Small intestine (tissue), 16 donors: Measurements from ENCODE around the gene RICTOR. TPM values are rescaled to one million over a fixed set of nuclear protein-coding genes. Genes with fewer than 3 reads are reported as not detected.

Experiments
- DNase-seq, 2 donors: peaks; one replicate each; pipeline versions ENCODE4 v3.0.0 to v3.0.0-alpha.2; 2013
- FAIRE-seq: peaks from 2 replicates; lab custom pipeline; 2012; peaks lifted over from hg19 to GRCh38; lab: Jason Lieb, UNC
- H3K27ac ChIP-seq, 3 donors: one replicate each; pipeline ENCODE4 v1.5.1; 2013; ENCODE audit warnings: low read length in 2 of 3, mild to moderate bottlenecking in 2 of 3, control low read depth in 1 of 3, inconsistent platforms in 1 of 3, low read depth in 1 of 3, moderate library complexity in 1 of 3
- H3K27me3 ChIP-seq, 3 donors: one replicate each; pipeline ENCODE4 v1.6.1; 2013; ENCODE audit warnings: low read length in 3 of 3, inconsistent platforms in 1 of 3; ENCODE audit not compliant: control insufficient read depth in 3 of 3, insufficient read depth in 3 of 3
- H3K36me3 ChIP-seq, 3 donors: one replicate each; pipeline ENCODE4 v1.6.1; 2013; ENCODE audit warnings: low read length in 3 of 3, inconsistent platforms in 1 of 3, low read depth in 1 of 3, mild to moderate bottlenecking in 1 of 3, moderate library complexity in 1 of 3; ENCODE audit not compliant: control insufficient read depth in 3 of 3, insufficient read depth in 2 of 3
- H3K4me1 ChIP-seq, 3 donors: one replicate each; pipeline ENCODE4 v1.6.1; 2013; ENCODE audit warnings: low read length in 2 of 3, inconsistent platforms in 1 of 3, low read depth in 1 of 3, mild to moderate bottlenecking in 1 of 3, moderate library complexity in 1 of 3; ENCODE audit not compliant: control insufficient read depth in 3 of 3, insufficient read depth in 2 of 3
- H3K4me3 ChIP-seq, 3 donors: one replicate each; pipeline ENCODE4 v1.5.1; 2013; ENCODE audit warnings: low read length in 3 of 3, control low read depth in 1 of 3, inconsistent platforms in 1 of 3, low read depth in 1 of 3, mild to moderate bottlenecking in 1 of 3, moderate library complexity in 1 of 3
- H3K9me3 ChIP-seq, 2 donors: one replicate each; pipeline ENCODE4 v1.6.1; 2013; ENCODE audit warnings: low read depth in 1 of 2, low read length in 1 of 2; ENCODE audit not compliant: control insufficient read depth in 2 of 2, insufficient read depth in 1 of 2
- WGBS, 3 donors: extraction: QIAGEN DNeasy Blood & Tissue Kit; methylation state at CpG; one replicate each; pipeline ENCODE4 v1.1.7; 2013; 5-methylcytosine and 5-hydroxymethylcytosine counted together
- long read RNA-seq, 10 donors: transcript quantifications; one replicate each; lab custom pipeline, GENCODE V29; 2026
- polyA plus RNA-seq, 4 donors: library from polyadenylated mRNA; stranded (reverse) in 3 of 4; unstranded in 1 of 4; fragments of 200-250 nt in 3 of 4; fragments of 120-200 nt in 1 of 4; gene quantifications; one replicate each; pipeline versions ENCODE4 v1.2.1 to v1.2.3, GENCODE V29; 2013
- donor health status: healthy with polysubstance abuse.
- donor health status: control.
- donor health status: control.
- donor health status: Bipolar disorder and iron deficiency.
- donor health status: healthy.

Gene RICTOR
- 10 to 100 TPM in 1 of 4 donors, 1 to 10 TPM in 3; 2.4 to 20.2 (median 3.3) TPM for polyA plus RNA-seq
- long read RNA-seq, donor 1, result 0 reads
- long read RNA-seq, donor 2, result 0 reads
- long read RNA-seq, donor 3, partial matches to known transcripts, result 0 of 1 reads
- long read RNA-seq, donor 3, other reads (novel, unspliced or antisense), result 0 of 1 reads
- long read RNA-seq, donor 4, result 0 reads
- long read RNA-seq, donor 5, partial matches to known transcripts, result 0 of 1 reads
- long read RNA-seq, donor 5, other reads (novel, unspliced or antisense), result 0 of 1 reads
- long read RNA-seq, donor 6, partial matches to known transcripts, result 0 of 1 reads
- long read RNA-seq, donor 6, other reads (novel, unspliced or antisense), result 0 of 1 reads
- long read RNA-seq, donor 7, result 0 reads
- long read RNA-seq, donor 8, result 0 reads
- long read RNA-seq, donor 9, result 0 reads
- long read RNA-seq, donor 10, result 0 reads

- Histone ChIP-seq H3K36me3 (no peaks in the 10 kb centered on the region), H3K4me1 (no peaks in the 10 kb centered on the region), H3K27ac (peak within 1 kb of the TSS; percentile 88 to 100 (median 99)), H3K4me3 (peak within 1 kb of the TSS; percentile 88 to 99 (median 94)), H3K27me3 (no peaks in the 10 kb centered on the region), H3K9me3 (no peaks in the 10 kb centered on the region)
- WGBS, 3 donors, result 0 to 1% (median 1%) methylated on average over 57 to 94 of the region's 94 CpGs
- DNase-seq (peak; percentile 84 to 95), FAIRE-seq (no peak)
These were observed at the start of gene RICTOR for GRCh38 chr5:39074017-39074814. RICTOR (minus strand) TSS chr5:39074399; CDS start chr5:39074377, 22 bp downstream.

GRCh38 chr5:39121922-39122321 lies 47.7 kb upstream of the RICTOR start:
- Histone ChIP-seq H3K4me3 (no peak overlapping the region), H3K36me3 (peaks cover 0 to 3% (median 0%) of the 10 kb centered on the region in 3 donors), H3K4me1 (no peaks in the 10 kb centered on the region), H3K27ac (no peak overlapping the region), H3K9me3 (no peaks in the 10 kb centered on the region), H3K27me3 (no peaks in the 10 kb centered on the region)
- 62 to 80% (median 78%) methylated on average over 2 of the region's 2 CpGs for WGBS, 3 donors
- FAIRE-seq (no peak), DNase-seq (no peak)

DNA sequence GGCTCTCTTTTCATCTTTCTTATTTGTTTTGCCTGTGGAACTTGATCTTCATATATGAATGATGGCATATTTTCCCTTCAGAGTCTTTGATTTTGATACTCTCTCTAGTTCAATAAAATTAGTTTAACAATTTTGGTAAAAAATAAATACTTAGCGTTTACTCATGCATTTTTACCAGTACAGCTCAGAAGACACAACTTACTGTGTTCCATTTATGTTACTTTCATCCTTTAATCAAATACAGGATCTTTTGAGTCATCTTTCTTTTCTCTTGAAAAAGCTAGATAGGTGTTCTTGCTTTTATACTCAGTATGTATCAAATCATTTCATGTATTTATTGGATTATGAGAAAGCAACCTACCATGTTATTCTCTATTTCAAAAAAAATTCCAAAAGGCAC lies 47.1 kb upstream of the RICTOR start:
- 61 to 72% (median 69%) methylated on average over 1 of the region's 1 CpG for WGBS, 3 donors
- no peak overlapping the region for H3K4me3 ChIP-seq
- FAIRE-seq (no peak), DNase-seq (no peak)
- H3K36me3 ChIP-seq, result peaks cover 0 to 3% (median 0%) of the 10 kb centered on the region in 3 donors
- no peaks in the 10 kb centered on the region for H3K27me3 ChIP-seq
- no peaks in the 10 kb centered on the region for H3K4me1 ChIP-seq
- no peak overlapping the region for H3K27ac ChIP-seq
- no peaks in the 10 kb centered on the region for H3K9me3 ChIP-seq

- H3K27ac ChIP-seq, result no peak overlapping the region
- FAIRE-seq (no peak), DNase-seq (no peak)
- H3K27me3 ChIP-seq, result no peaks in the 10 kb centered on the region
- no peaks in the 10 kb centered on the region for H3K4me1 ChIP-seq
- H3K36me3 ChIP-seq, result peaks cover 0 to 3% (median 0%) of the 10 kb centered on the region in 3 donors
- no peaks in the 10 kb centered on the region for H3K9me3 ChIP-seq
- 75 to 81% (median 79%) methylated on average over 1 of the region's 1 CpG for WGBS, 3 donors
- H3K4me3 ChIP-seq, result no peak overlapping the region
These were observed 45.8 kb upstream of the RICTOR start for GRCh38 chr5:39120052-39120420.

- DNase-seq (no peak), FAIRE-seq (no peak)
- H3K4me1 ChIP-seq, result no peaks in the 10 kb centered on the region
These were observed 45.3 kb upstream of the RICTOR start for GRCh38 chr5:39119404-39120051.

DNA sequence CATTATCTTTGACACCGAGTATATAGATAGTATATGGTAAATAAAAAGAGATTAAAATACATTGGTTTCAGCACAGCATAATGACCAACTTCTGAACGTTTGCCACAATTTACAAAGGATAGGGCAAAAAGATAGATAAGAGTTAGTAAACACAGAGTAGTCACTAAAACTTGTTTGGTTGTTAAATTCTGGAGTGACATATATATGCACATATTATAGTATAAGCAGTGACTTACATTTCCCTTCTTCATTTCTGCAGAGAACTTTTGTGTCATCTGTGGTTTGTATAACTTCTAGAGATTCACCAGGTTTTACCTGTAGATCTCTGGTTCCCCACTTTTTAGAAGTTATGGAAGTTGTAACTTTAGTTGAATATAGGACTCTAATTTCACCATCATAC lies 44.4 kb upstream of the RICTOR start:
- H3K27me3 ChIP-seq, result no peaks in the 10 kb centered on the region
- H3K27ac ChIP-seq, result no peak overlapping the region
- no peak for FAIRE-seq
- DNase-seq, result no peak
- no peak overlapping the region for H3K4me3 ChIP-seq
- peaks cover 0 to 3% (median 0%) of the 10 kb centered on the region in 3 donors for H3K36me3 ChIP-seq
- WGBS, 3 donors, result 22 to 50% (median 43%) methylated on average over 2 of the region's 2 CpGs
- no peaks in the 10 kb centered on the region for H3K4me1 ChIP-seq
- H3K9me3 ChIP-seq, result no peaks in the 10 kb centered on the region

More at GRCh38 chr5:39119404-39120051, 45.3 kb upstream of the RICTOR start:
- WGBS, 3 donors, result 63 to 76% (median 69%) methylated on average over 3 of the region's 3 CpGs
- H3K36me3 ChIP-seq, result peaks cover 0 to 3% (median 0%) of the 10 kb centered on the region in 3 donors
- H3K4me3 ChIP-seq, result no peak overlapping the region
- H3K27ac ChIP-seq, result no peak overlapping the region
- no peaks in the 10 kb centered on the region for H3K9me3 ChIP-seq
- H3K27me3 ChIP-seq, result no peaks in the 10 kb centered on the region

DNA sequence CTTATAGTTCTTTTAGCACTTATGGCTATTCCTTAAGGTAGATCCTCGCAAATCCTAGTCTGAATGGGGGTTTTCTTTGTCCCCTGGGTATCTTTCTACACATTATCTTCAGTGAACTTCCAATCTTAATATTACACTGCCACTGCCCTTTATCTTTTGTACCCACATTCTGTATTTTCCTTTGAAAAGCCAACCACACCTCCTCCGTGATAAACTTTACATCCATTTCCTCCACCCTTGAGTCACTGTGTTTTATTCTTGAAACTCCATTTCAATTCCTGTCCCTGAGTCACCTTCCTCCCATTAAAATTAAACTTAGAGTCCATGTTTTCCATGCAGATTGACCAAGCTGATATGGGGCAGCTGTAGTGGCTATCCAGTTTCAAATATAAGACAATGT lies 43.2 kb upstream of the RICTOR start:
- Histone ChIP-seq H3K27ac (no peak overlapping the region), H3K9me3 (no peaks in the 10 kb centered on the region), H3K4me3 (no peak overlapping the region), H3K27me3 (no peaks in the 10 kb centered on the region), H3K36me3 (peaks cover 0 to 3% (median 0%) of the 10 kb centered on the region in 3 donors), H3K4me1 (no peaks in the 10 kb centered on the region)
- FAIRE-seq (no peak), DNase-seq (no peak)
- WGBS, 3 donors, result 57 to 60% (median 59%) methylated on average over 2 of the region's 2 CpGs
